Measurements from ENCODE around the gene JARID2. TPM values are rescaled to one million over a fixed set of nuclear protein-coding genes. Genes with fewer than 3 reads are reported as not detected.

JARID2 gene
- total RNA-seq, 1 experiment from 2014 or later: 23.6 TPM

DNA sequence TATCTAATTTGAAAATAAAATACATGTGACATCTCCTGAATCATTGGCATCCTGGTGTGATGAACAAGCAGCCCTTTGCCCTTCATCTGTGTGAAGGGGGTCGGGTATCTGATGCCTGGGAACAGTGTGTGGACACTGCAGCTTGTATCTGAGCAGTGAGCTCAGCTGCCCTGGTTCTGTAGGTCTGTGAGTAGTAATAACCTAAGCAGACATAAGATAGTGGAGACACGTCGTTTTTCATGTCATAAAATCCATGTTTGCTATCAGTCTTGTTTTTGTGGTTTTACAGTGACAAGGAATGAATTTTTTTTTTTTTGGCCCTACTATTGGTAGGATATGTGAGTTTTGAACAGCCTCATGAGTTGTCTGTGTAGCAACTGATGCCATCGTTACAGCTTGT lies 133.0 kb downstream of the JARID2 start (continued):
- no peak for TF ChIP-seq MAX (IDR thresholded peaks at IDR 0.05)

- BruUV-seq (replicated peaks): no TSS peak
- no peaks in the 10 kb centered on the region for H3K9me3 ChIP-seq (ENCODE audit: control insufficient read depth in 1 of 2, insufficient read depth in 1 of 2, low read depth in 1 of 2, low read length in 2 of 2)
- TF ChIP-seq YY1 (IDR thresholded peaks at IDR 0.05; ENCODE audit: extremely low read depth, insufficient replicate concordance, low read depth, low read length): no peak
- no peak for TF ChIP-seq EZH2phosphoT487 (IDR thresholded peaks at IDR 0.05; ENCODE audit: borderline replicate concordance)
- no peak for TF ChIP-seq ZFX (IDR thresholded peaks at IDR 0.05)
- no peak for TF ChIP-seq CBX3 (IDR thresholded peaks at IDR 0.05; ENCODE audit: low read depth)
- TF ChIP-seq EGR1 (IDR thresholded peaks at IDR 0.05; ENCODE audit: low read depth): no peak
- TF ChIP-seq, protein P1, sequence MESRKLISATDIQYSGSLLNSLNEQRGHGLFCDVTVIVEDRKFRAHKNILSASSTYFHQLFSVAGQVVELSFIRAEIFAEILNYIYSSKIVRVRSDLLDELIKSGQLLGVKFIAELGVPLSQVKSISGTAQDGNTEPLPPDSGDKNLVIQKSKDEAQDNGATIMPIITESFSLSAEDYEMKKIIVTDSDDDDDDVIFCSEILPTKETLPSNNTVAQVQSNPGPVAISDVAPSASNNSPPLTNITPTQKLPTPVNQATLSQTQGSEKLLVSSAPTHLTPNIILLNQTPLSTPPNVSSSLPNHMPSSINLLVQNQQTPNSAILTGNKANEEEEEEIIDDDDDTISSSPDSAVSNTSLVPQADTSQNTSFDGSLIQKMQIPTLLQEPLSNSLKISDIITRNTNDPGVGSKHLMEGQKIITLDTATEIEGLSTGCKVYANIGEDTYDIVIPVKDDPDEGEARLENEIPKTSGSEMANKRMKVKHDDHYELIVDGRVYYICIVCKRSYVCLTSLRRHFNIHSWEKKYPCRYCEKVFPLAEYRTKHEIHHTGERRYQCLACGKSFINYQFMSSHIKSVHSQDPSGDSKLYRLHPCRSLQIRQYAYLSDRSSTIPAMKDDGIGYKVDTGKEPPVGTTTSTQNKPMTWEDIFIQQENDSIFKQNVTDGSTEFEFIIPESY (IDR thresholded peaks at IDR 0.05; ENCODE audit: extremely low read depth, insufficient replicate concordance, low read length): no peak
- TF ChIP-seq SP1 (IDR thresholded peaks at IDR 0.05; ENCODE audit: low read depth): no peak
- TF ChIP-seq EZH2 (IDR thresholded peaks at IDR 0.05): no peak
- no peak for TF ChIP-seq SIN3A (IDR thresholded peaks at IDR 0.05; ENCODE audit: low read depth)
- TF ChIP-seq RAD21 (IDR thresholded peaks at IDR 0.05; ENCODE audit: low read depth): no peak
- no peak overlapping the region for H3K9ac ChIP-seq (ENCODE audit: low read length)
- ATAC-seq (no peak), DNase-seq (ENCODE audit: low read depth, low spot score) (no peak)
- no peak overlapping the region for H2AFZ ChIP-seq (ENCODE audit: low read depth, low read length, poor library complexity, severe bottlenecking)
- ChIA-PET POLR2A (no interaction called here), CTCF (no interaction called here), RAD21 (ENCODE audit: low non-redundant PET in 1 of 2, low total read pairs in 2 of 2, uncharacterized antibody in 2 of 2, unreplicated experiment in 2 of 2) (interaction anchor here in 1 of 2 experiments (0.8 kb wide), 1 partner anchor 135 kb away, joined by 3 read pairs; no protein-coding TSS in a partner anchor)
- no peak overlapping the region for H3K4me2 ChIP-seq (ENCODE audit: low read length)
- peaks cover 74% of the 10 kb centered on the region for H3K79me2 ChIP-seq (ENCODE audit: insufficient read depth, low read length)
- H3K9me2 ChIP-seq (ENCODE audit: insufficient read depth): no peaks in the 10 kb centered on the region
- no peak overlapping the region for H3K4me3 ChIP-seq (replicated peaks in 1 of 2; ENCODE audit: low read depth in 1 of 2, low read length in 2 of 2)
- no peaks in the 10 kb centered on the region for H3K27me3 ChIP-seq (ENCODE audit: insufficient read depth, low read length)
- intact Hi-C loops (cut with micrococcal nuclease): no loop called here
- no peaks in the 10 kb centered on the region for H3K4me1 ChIP-seq (ENCODE audit: control insufficient read depth in 1 of 2, insufficient read depth in 2 of 2, low read length in 2 of 2)
- H3K36me3 ChIP-seq (ENCODE audit: control insufficient read depth in 1 of 2, insufficient read depth in 2 of 2, low read length in 2 of 2): no peaks in the 10 kb centered on the region
- no peaks in the 10 kb centered on the region for H4K20me1 ChIP-seq (ENCODE audit: insufficient read depth)
- no peak overlapping the region for H3K27ac ChIP-seq (ENCODE audit: low read depth, low read length)
Measured at GRCh38 chr6:15380351-15380750, 134.5 kb downstream of the JARID2 start.
